ENCODE measurements around the gene B3GALT2.
A peak's percentile ranks its signal among the peaks of the same experiment; 100 is the strongest.
"Not testable (repeated sequence)": the region's sequence is repeated elsewhere in the genome, so short reads cannot be mapped to it uniquely, and the experiment has no call there.

The B3GALT2 gene

DNA sequence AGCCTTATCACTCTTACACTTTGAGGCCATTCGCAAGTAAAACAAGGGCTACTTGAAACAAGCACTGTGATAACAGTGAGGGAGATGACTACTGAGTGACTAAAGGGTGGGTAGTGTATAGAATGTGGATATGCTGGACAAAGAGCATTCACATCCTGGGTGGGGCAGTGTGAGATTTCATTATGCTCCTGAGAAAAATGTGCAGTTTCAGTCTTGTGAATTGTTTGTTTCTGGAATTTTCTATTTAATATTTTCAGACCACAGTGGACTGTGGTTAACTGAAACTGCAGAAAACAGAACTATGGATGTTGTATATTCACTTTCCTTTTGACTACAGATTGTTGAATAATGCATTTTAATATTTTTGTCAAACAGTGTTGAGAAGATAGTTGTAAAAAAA, 25.1 kb upstream of the B3GALT2 start:
- Histone ChIP-seq H3K9ac (ENCODE audit: low read depth in 1 of 2, low read length in 2 of 2) (no peak overlapping the region), H3K9me3 (ENCODE audit: control insufficient read depth in 1 of 2, low read length in 2 of 2) (peaks cover 0 to 9% of the 10 kb centered on the region in 2 donors), H3K36me3 (ENCODE audit: control insufficient read depth in 1 of 2, insufficient read depth in 2 of 2, low read length in 2 of 2) (peaks cover 7 to 8% of the 10 kb centered on the region in 2 donors), H3K4me3 (ENCODE audit: low read depth in 1 of 2, low read length in 2 of 2) (no peak overlapping the region), H3K27me3 (ENCODE audit: control insufficient read depth in 1 of 2, insufficient read depth in 2 of 2, low read length in 2 of 2) (no peaks in the 10 kb centered on the region), H3K27ac (ENCODE audit: low read depth, low read length) (no peak overlapping the region), H3K4me1 (ENCODE audit: control insufficient read depth in 1 of 2, insufficient read depth in 2 of 2, low read length in 2 of 2) (peaks cover 0 to 4% of the 10 kb centered on the region in 2 donors)

DNA sequence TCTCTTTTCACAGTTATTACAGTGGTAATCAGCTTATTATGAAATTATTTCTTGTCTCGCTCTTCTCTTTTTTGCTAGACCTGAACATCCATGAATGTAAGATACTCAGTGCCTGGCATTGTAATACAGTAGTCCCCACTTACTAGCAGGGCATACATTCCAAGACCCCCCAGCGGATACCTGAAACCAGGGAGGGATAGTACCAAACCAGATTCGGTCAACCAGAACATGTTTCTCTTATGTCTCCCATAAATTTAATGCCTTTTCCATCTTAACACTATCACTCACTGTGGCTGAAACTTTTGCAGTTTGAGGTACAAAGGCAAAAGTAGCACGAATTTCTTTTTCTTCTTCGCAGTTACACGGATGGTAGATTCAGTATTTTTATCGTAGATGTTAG, 24.6 kb upstream of the B3GALT2 start:
- no peak overlapping the region for H3K9ac ChIP-seq (ENCODE audit: low read depth in 1 of 2, low read length in 2 of 2)
- H3K4me3 ChIP-seq (ENCODE audit: low read depth in 1 of 2, low read length in 2 of 2) = no peak overlapping the region
- peaks cover 7 to 11% of the 10 kb centered on the region in 2 donors for H3K36me3 ChIP-seq (ENCODE audit: control insufficient read depth in 1 of 2, insufficient read depth in 2 of 2, low read length in 2 of 2)
- no peaks in the 10 kb centered on the region for H3K27me3 ChIP-seq (ENCODE audit: control insufficient read depth in 1 of 2, insufficient read depth in 2 of 2, low read length in 2 of 2)
- peaks cover 0 to 10% of the 10 kb centered on the region in 2 donors for H3K9me3 ChIP-seq (ENCODE audit: control insufficient read depth in 1 of 2, low read length in 2 of 2)
- H3K4me1 ChIP-seq (ENCODE audit: control insufficient read depth in 1 of 2, insufficient read depth in 2 of 2, low read length in 2 of 2) = peaks cover 0 to 4% of the 10 kb centered on the region in 2 donors
- no peak overlapping the region for H3K27ac ChIP-seq (ENCODE audit: low read depth, low read length)

DNA sequence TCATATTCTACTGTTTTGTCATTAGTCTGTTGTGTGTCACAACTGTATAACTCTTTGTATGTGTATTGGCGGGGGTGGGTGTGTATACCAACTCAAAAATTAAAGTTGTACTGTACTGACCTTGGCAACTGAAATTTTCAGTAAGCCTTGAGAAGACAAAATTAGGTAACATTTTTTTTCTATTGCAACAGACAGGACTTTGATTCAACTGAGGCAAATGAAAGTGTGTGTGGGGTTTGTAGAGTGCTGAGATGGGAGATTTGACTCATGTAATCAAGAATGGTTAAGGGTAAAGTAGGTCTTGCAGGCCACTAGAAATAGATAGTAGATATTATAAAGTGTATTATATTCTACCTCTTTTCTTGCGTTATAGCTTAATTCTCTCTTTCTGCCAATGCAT, 14.6 kb upstream of the B3GALT2 start:
- Histone ChIP-seq H3K4me1 (ENCODE audit: control insufficient read depth in 1 of 2, insufficient read depth in 2 of 2, low read length in 2 of 2) (no peaks in the 10 kb centered on the region), H3K9ac (ENCODE audit: low read depth in 1 of 2, low read length in 2 of 2) (no peak overlapping the region)

DNA sequence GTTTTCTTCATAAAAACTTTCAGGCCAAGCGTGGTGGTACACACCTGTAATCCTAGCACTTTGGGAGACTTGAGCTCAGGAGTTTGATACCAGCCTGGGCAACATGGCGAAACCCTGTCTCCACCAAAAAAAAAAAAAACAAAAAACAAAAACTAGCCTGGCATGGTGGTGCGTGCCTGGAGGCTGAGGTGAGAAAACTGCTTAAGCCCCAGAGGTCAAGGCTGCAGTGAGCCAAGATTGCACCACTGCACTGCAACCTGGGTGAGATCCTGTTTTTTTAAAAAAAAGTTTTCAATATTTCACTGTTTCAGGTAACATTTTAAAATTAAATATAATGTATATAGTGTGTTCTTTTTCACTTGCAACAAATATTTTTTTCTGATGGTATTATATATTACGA, 13.5 kb upstream of the B3GALT2 start:
- H3K4me1 ChIP-seq (ENCODE audit: control insufficient read depth in 1 of 2, insufficient read depth in 2 of 2, low read length in 2 of 2) = no peaks in the 10 kb centered on the region

More for the DNA sequence above, 14.6 kb upstream of the B3GALT2 start:
- Histone ChIP-seq H3K4me3 (ENCODE audit: low read depth in 1 of 2, low read length in 2 of 2) (no peak overlapping the region), H3K27ac (ENCODE audit: low read depth, low read length) (no peak overlapping the region), H3K27me3 (ENCODE audit: control insufficient read depth in 1 of 2, insufficient read depth in 2 of 2, low read length in 2 of 2) (no peaks in the 10 kb centered on the region), H3K36me3 (ENCODE audit: control insufficient read depth in 1 of 2, insufficient read depth in 2 of 2, low read length in 2 of 2) (peaks cover 0 to 4% of the 10 kb centered on the region in 2 donors), H3K9me3 (ENCODE audit: control insufficient read depth in 1 of 2, low read length in 2 of 2) (no peaks in the 10 kb centered on the region)

DNA sequence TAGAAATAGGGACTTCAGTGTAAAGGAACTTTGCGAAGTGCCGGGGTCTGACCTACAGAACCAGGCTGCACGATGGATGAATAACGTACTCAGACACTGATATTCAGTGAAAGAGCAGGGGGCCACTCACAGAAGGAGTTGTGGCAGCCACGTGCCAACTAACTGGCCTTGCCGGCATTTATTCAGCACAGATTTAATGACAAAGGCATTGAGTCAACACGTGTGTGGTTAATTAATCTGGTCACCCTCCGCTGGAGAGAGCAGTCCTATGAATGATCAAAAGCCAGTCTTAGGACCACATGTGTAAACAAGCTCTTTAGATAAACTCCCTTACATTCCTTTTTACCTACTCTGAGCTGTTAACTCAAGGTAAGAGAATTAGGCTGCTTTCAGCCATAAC, 6.2 kb upstream of the B3GALT2 start:
- Histone ChIP-seq H3K4me1 (ENCODE audit: control insufficient read depth in 1 of 2, insufficient read depth in 2 of 2, low read length in 2 of 2) (peaks cover 6 to 22% of the 10 kb centered on the region in 2 donors), H3K27me3 (ENCODE audit: control insufficient read depth in 1 of 2, insufficient read depth in 2 of 2, low read length in 2 of 2) (no peaks in the 10 kb centered on the region), H3K36me3 (ENCODE audit: control insufficient read depth in 1 of 2, insufficient read depth in 2 of 2, low read length in 2 of 2) (peaks cover 7 to 9% of the 10 kb centered on the region in 2 donors), H3K27ac (ENCODE audit: low read depth, low read length) (no peak overlapping the region), H3K4me3 (ENCODE audit: low read depth in 1 of 2, low read length in 2 of 2) (no peak overlapping the region), H3K9ac (ENCODE audit: low read depth in 1 of 2, low read length in 2 of 2) (no peak overlapping the region), H3K9me3 (ENCODE audit: control insufficient read depth in 1 of 2, low read length in 2 of 2) (peaks cover 3 to 10% of the 10 kb centered on the region in 2 donors)

More for the DNA sequence above, 13.5 kb upstream of the B3GALT2 start:
- Histone ChIP-seq H3K9me3 (ENCODE audit: control insufficient read depth in 1 of 2, low read length in 2 of 2) (no peaks in the 10 kb centered on the region), H3K4me3 (ENCODE audit: low read depth in 1 of 2, low read length in 2 of 2) (no peak overlapping the region), H3K9ac (ENCODE audit: low read depth in 1 of 2, low read length in 2 of 2) (no peak overlapping the region), H3K36me3 (ENCODE audit: control insufficient read depth in 1 of 2, insufficient read depth in 2 of 2, low read length in 2 of 2) (peaks cover 0 to 4% of the 10 kb centered on the region in 2 donors), H3K27me3 (ENCODE audit: control insufficient read depth in 1 of 2, insufficient read depth in 2 of 2, low read length in 2 of 2) (no peaks in the 10 kb centered on the region), H3K27ac (ENCODE audit: low read depth, low read length) (no peak overlapping the region)

DNA sequence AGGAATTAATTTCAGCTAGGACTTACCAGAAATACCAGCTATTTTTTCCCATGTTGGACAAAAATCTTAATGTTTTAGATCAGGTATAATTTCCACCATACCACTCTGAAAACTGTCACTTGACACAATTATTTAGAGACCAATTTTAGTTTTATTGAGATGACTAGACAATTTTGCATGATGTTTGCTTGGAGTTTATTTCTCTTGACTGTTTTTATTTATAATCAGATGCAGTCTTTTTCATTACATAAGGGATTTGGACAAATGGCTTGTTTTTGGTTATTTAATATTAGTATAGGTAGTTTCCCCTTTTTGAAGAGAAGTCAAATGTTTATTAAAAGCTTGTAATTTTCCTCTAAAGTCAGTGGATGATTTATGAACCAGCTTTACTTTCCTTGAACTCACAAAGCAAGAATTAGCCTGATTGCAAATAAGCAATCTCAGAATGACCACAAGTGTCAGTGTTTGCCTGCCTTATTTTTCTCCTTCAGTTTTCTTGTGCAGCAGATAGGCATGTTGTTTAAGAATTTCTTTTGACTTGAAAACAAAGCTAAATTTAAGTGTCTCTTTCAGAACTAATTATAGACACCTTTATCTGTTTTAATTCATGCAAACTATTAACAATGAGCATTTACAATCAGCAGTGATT, 3.8 kb upstream of the B3GALT2 start:
- Histone ChIP-seq H3K27me3 (ENCODE audit: control insufficient read depth in 1 of 2, insufficient read depth in 2 of 2, low read length in 2 of 2) (no peaks in the 10 kb centered on the region), H3K4me1 (ENCODE audit: control insufficient read depth in 1 of 2, insufficient read depth in 2 of 2, low read length in 2 of 2) (peaks cover 12 to 45% of the 10 kb centered on the region in 2 donors), H3K9me3 (ENCODE audit: control insufficient read depth in 1 of 2, low read length in 2 of 2) (peaks cover 3 to 10% of the 10 kb centered on the region in 2 donors), H3K9ac (ENCODE audit: low read depth in 1 of 2, low read length in 2 of 2) (no peak overlapping the region), H3K27ac (ENCODE audit: low read depth, low read length) (no peak overlapping the region), H3K4me3 (ENCODE audit: low read depth in 1 of 2, low read length in 2 of 2) (no peak overlapping the region), H3K36me3 (ENCODE audit: control insufficient read depth in 1 of 2, insufficient read depth in 2 of 2, low read length in 2 of 2) (peaks cover 7 to 9% of the 10 kb centered on the region in 2 donors)

DNA sequence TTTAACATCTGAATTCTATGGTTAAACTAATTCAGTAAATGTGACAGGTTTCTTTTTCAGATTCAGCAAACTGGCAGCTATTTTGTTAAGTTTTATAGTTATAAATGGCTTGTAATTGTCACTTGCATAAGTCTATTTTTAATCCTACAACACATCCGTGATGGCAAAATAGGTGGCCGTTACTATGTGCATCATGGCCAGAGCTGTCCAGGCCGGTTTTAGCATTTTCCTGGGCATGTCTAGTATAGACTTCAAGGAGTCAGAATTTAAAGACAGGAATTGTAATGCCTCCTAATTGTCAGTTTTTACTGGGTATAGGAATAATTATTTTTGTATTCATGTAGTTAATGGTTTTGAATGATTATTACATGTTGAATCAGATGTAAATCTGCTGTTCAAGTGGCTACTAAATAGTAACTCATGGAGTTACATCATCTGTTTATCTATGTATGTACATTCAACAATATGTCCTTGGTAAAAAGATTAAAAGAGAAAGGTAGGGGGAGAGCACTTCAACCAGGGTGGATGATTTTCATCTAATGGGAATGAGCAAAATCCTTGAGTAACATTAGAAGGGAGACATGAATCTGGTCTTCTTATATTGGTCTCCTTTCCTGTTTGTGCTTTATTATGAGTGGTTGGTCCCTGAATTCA, 3.2 kb upstream of the B3GALT2 start:
- no peak overlapping the region for H3K4me3 ChIP-seq (ENCODE audit: low read depth in 1 of 2, low read length in 2 of 2)
- no peak overlapping the region for H3K9ac ChIP-seq (ENCODE audit: low read depth in 1 of 2, low read length in 2 of 2)
- H3K9me3 ChIP-seq (ENCODE audit: control insufficient read depth in 1 of 2, low read length in 2 of 2) = peaks cover 3 to 10% of the 10 kb centered on the region in 2 donors
- H3K27ac ChIP-seq (ENCODE audit: low read depth, low read length) = no peak overlapping the region
- H3K4me1 ChIP-seq (ENCODE audit: control insufficient read depth in 1 of 2, insufficient read depth in 2 of 2, low read length in 2 of 2) = peaks cover 12 to 46% of the 10 kb centered on the region in 2 donors
- no peaks in the 10 kb centered on the region for H3K27me3 ChIP-seq (ENCODE audit: control insufficient read depth in 1 of 2, insufficient read depth in 2 of 2, low read length in 2 of 2)
- peaks cover 7 to 9% of the 10 kb centered on the region in 2 donors for H3K36me3 ChIP-seq (ENCODE audit: control insufficient read depth in 1 of 2, insufficient read depth in 2 of 2, low read length in 2 of 2)

DNA sequence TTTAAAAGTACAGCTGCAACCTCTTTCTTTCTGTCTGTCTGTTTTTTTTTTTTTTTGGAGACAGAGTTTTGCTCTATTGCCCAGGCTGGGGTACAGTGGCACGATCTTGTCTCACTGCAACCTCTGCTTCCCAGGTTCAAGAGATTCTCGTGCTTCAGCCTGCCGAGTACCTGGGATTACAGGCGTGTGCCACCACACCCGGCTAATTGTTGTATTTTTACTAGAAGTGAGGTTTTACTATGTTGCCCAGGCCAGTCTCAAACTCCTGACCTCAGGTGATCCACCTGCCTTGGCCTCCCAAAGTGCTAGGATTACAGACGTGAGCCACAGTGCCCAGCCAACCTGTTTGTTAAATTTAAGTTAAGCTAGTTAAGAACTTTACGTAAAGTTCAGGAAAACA, 2.5 kb upstream of the B3GALT2 start:
- H3K4me1 ChIP-seq (ENCODE audit: control insufficient read depth in 1 of 2, insufficient read depth in 2 of 2, low read length in 2 of 2) = peaks cover 12 to 46% of the 10 kb centered on the region in 2 donors
- not testable (repeated sequence) for H3K9me3 ChIP-seq (ENCODE audit: control insufficient read depth in 1 of 2, low read length in 2 of 2); H3K36me3 ChIP-seq (ENCODE audit: control insufficient read depth in 1 of 2, insufficient read depth in 2 of 2, low read length in 2 of 2); H3K4me3 ChIP-seq (ENCODE audit: low read depth in 1 of 2, low read length in 2 of 2); H3K27me3 ChIP-seq (ENCODE audit: control insufficient read depth in 1 of 2, insufficient read depth in 2 of 2, low read length in 2 of 2); H3K27ac ChIP-seq (ENCODE audit: low read depth, low read length); H3K9ac ChIP-seq (ENCODE audit: low read depth in 1 of 2, low read length in 2 of 2)

DNA sequence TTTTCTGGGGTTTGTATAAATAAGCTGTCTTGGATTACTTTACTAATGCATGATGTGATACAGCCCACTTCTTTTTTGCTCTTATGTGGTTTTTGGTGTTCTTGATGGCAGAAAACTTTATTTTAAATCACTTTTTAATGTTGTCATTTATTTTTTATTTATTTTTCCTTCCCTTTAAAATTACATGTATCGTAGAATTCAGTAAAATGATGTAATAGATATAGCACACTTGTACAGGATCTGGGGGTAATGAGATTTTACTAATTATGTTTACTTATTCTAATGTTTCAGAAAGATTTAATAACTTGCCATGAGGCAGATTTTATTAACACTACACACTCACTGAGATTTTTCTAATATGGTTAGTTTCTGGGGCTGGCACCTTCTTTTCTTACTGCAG, 701 bp upstream of the B3GALT2 start:
- no peak overlapping the region for H3K27ac ChIP-seq (ENCODE audit: low read depth, low read length)
- peaks cover 0 to 2% of the 10 kb centered on the region in 2 donors for H3K36me3 ChIP-seq (ENCODE audit: control insufficient read depth in 1 of 2, insufficient read depth in 2 of 2, low read length in 2 of 2)
- peak overlapping the region in 1 of 2 donors; percentile 24 for H3K9ac ChIP-seq (ENCODE audit: low read depth in 1 of 2, low read length in 2 of 2)
- no peaks in the 10 kb centered on the region for H3K27me3 ChIP-seq (ENCODE audit: control insufficient read depth in 1 of 2, insufficient read depth in 2 of 2, low read length in 2 of 2)
- peaks cover 0 to under 1% of the 10 kb centered on the region in 2 donors for H3K9me3 ChIP-seq (ENCODE audit: control insufficient read depth in 1 of 2, low read length in 2 of 2)
- no peak overlapping the region for H3K4me3 ChIP-seq (ENCODE audit: low read depth in 1 of 2, low read length in 2 of 2)
- peaks cover 12 to 48% of the 10 kb centered on the region in 2 donors for H3K4me1 ChIP-seq (ENCODE audit: control insufficient read depth in 1 of 2, insufficient read depth in 2 of 2, low read length in 2 of 2)

DNA sequence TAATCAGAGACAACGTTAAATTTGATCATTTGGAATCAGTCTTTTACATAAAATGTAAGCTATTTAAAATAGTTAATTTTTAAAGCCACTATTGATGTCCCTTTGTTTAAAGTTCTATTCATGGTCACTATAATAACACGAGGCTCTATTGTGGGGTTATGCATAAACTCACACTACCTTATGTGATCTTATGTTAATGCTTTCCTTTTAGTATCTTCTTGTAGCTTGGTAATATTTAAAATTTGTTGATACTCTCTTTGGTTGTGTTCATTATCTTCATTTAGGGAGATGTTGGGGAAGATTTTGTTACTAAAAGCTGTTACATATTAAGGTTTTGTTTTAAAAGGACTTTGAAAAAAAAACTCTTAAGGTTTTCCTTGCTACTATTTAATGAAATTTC, 1.2 kb downstream of the B3GALT2 start:
- Histone ChIP-seq H3K27ac (ENCODE audit: low read depth, low read length) (no peak overlapping the region), H3K27me3 (ENCODE audit: control insufficient read depth in 1 of 2, insufficient read depth in 2 of 2, low read length in 2 of 2) (no peaks in the 10 kb centered on the region), H3K36me3 (ENCODE audit: control insufficient read depth in 1 of 2, insufficient read depth in 2 of 2, low read length in 2 of 2) (no peaks in the 10 kb centered on the region), H3K4me1 (ENCODE audit: control insufficient read depth in 1 of 2, insufficient read depth in 2 of 2, low read length in 2 of 2) (peaks cover 12 to 42% of the 10 kb centered on the region in 2 donors), H3K9ac (ENCODE audit: low read depth in 1 of 2, low read length in 2 of 2) (peak overlapping the region in 1 of 2 donors; percentile 24), H3K9me3 (ENCODE audit: control insufficient read depth in 1 of 2, low read length in 2 of 2) (no peaks in the 10 kb centered on the region), H3K4me3 (ENCODE audit: low read depth in 1 of 2, low read length in 2 of 2) (peak overlapping the region; percentile 63 to 64)
